Testis (tissue), 3 donors: ENCODE data around the gene FCN2. TPM values are rescaled to one million over a fixed set of nuclear protein-coding genes. Genes with fewer than 3 reads are reported as not detected.

Experiments used
- DNase-seq: peaks from one replicate; pipeline ENCODE4 v3.0.0-alpha.2; 2019
- H3K27ac ChIP-seq, 2 donors: fragments of 200-600 bp; sonication (generic); one replicate each; pipeline ENCODE4 v1.5.1; 2019
- H3K27me3 ChIP-seq: fragments of 200-600 bp; sonication (generic); one replicate; pipeline ENCODE4 v1.5.1; 2019
- H3K36me3 ChIP-seq: fragments of 200-600 bp; sonication (generic); one replicate; pipeline ENCODE4 v1.5.1; 2017; ENCODE audit warnings: low read depth; ENCODE audit errors: missing control alignments
- H3K4me1 ChIP-seq: fragments of 200-600 bp; sonication (generic); one replicate; pipeline ENCODE4 v1.5.1; 2019
- H3K4me3 ChIP-seq, 2 donors: fragments of 200-600 bp; sonication (generic); one replicate each; pipeline ENCODE4 v1.5.1; 2017 to 2019
- H3K9me3 ChIP-seq: fragments of 200-600 bp; sonication (generic); one replicate; pipeline ENCODE4 v1.5.1; 2017
- POLR2A ChIP-seq: fragments of 450-650 bp; IDR thresholded peaks from one replicate; pipeline ENCODE4 v1.6.1; 2017; ENCODE audit warnings: antibody characterized with exemption, mild to moderate bottlenecking, moderate library complexity
- WGBS, 2 donors: methylation state at CpG; one replicate each; pipeline ENCODE4 v1.1.5; 2018; 5-methylcytosine and 5-hydroxymethylcytosine counted together
- intact Hi-C: fragments of 100-400 bp; cut with DNase I; formaldehyde crosslinking; loops from one replicate; pipeline ENCODE4 v1.15.1; 2023; ENCODE audit warnings: low total_unique reads
- polyA plus RNA-seq: library from polyadenylated mRNA; stranded (reverse); fragments of 350-450 nt; fragmentation: Illumina TruSeq; extraction: RNeasy Lipid Tissue Mini Kit (QIAGEN cat#74804); gene quantifications from one replicate; pipeline ENCODE4 v1.2.3, GENCODE V29; 2014; ENCODE audit warnings: low read depth, low replicate concordance; ENCODE audit not compliant: insufficient read depth
- total RNA-seq, 2 donors: library from RNA; depleted of rRNA; stranded (reverse); fragments of >200 nt; gene quantifications; one replicate each; pipeline ENCODE4 v1.2.3, GENCODE V29; 2016
- TF ChIP-seq, protein P1 (sequence below), 3 experiments: fragments of 450-650 bp in 2 of 3; fragments of 200-600 bp in 1 of 3; sonication (generic) in 1 of 3; IDR thresholded peaks; one replicate each; pipeline ENCODE4 v1.5.1; 2016 to 2019; ENCODE audit warnings: antibody characterized with exemption in 3 of 3, mild to moderate bottlenecking in 2 of 3, moderate library complexity in 1 of 3

Gene FCN2
- total and polyA plus RNA-seq, 3 donors from 2014 or later, result 0.43 TPM; not detected in 2

GRCh38 chr9:134870746-134871662 lies 9.6 kb upstream of the FCN2 start:
- peak; percentile 10 for DNase-seq
- Histone ChIP-seq H3K27ac (no peak overlapping the region), H3K36me3 (no peaks in the 10 kb centered on the region), H3K9me3 (no peaks in the 10 kb centered on the region), H3K4me3 (no peak overlapping the region), H3K27me3 (no peaks in the 10 kb centered on the region), H3K4me1 (no peaks in the 10 kb centered on the region)
- intact Hi-C loops, result no loop called here
- WGBS, 2 donors, result 83 to 89% methylated on average over 26 to 30 of the region's 30 CpGs
- TF ChIP-seq POLR2A, result no peak
- TF ChIP-seq, protein P1, sequence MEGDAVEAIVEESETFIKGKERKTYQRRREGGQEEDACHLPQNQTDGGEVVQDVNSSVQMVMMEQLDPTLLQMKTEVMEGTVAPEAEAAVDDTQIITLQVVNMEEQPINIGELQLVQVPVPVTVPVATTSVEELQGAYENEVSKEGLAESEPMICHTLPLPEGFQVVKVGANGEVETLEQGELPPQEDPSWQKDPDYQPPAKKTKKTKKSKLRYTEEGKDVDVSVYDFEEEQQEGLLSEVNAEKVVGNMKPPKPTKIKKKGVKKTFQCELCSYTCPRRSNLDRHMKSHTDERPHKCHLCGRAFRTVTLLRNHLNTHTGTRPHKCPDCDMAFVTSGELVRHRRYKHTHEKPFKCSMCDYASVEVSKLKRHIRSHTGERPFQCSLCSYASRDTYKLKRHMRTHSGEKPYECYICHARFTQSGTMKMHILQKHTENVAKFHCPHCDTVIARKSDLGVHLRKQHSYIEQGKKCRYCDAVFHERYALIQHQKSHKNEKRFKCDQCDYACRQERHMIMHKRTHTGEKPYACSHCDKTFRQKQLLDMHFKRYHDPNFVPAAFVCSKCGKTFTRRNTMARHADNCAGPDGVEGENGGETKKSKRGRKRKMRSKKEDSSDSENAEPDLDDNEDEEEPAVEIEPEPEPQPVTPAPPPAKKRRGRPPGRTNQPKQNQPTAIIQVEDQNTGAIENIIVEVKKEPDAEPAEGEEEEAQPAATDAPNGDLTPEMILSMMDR (IDR thresholded peaks at IDR 0.05), result no peak

- intact Hi-C loops, result no loop called here
- no peaks in the 10 kb centered on the region for H3K9me3 ChIP-seq
- WGBS, 2 donors, result 80 to 84% methylated on average over 16 of the region's 16 CpGs
- no peaks in the 10 kb centered on the region for H3K36me3 ChIP-seq
- peak; percentile 4 for DNase-seq
- TF ChIP-seq POLR2A, result no peak
- TF ChIP-seq, protein P1 (IDR thresholded peaks at IDR 0.05), result no peak
- H3K27ac ChIP-seq, result no peak overlapping the region
- no peaks in the 10 kb centered on the region for H3K4me1 ChIP-seq
- H3K4me3 ChIP-seq, result no peak overlapping the region
- H3K27me3 ChIP-seq, result no peaks in the 10 kb centered on the region
Observed at GRCh38 chr9:134871697-134872340, 8.8 kb upstream of the FCN2 start.

DNA sequence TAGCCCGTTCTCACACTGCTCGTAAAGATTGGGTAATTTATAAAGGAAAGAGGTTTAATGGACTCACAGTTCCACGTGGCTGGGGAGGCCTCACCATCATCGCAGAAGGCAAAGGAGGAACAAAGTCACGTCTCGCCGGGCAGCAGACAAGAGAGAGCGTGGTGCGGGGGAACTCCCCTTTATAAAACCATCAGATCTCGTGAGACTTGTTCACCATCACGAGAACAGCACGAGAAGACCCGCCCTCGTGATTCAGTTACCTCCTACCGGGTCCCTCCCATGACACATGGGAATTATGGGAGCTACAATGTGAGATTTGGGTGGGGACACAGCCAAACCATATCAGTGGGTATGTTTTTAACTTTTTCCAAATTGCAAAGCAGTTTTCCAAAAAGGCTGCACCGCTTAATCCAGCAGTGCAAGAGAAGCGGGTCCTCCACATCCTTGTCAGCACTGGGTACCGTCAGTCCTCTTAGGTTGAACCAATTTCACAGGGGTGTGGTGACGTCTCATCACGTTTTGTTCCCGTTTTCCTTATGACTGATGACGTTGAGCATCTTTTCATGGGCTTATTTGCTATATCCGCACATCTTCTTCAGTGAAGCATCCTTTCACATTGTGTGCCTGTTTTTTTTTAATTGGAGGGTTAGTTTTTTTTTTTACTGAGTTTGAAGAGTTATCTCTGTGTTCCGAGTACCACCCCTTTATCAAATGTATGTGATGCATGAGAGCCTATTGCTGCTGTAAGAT lies 8.0 kb upstream of the FCN2 start:
- H3K4me1 ChIP-seq, result no peaks in the 10 kb centered on the region
- TF ChIP-seq, protein P1 (IDR thresholded peaks at IDR 0.05), result no peak
- no peak for TF ChIP-seq POLR2A
- H3K4me3 ChIP-seq, result no peak overlapping the region
- no peaks in the 10 kb centered on the region for H3K36me3 ChIP-seq
- no peaks in the 10 kb centered on the region for H3K27me3 ChIP-seq
- WGBS, 2 donors, result 82 to 92% methylated on average over 24 of the region's 24 CpGs
- H3K9me3 ChIP-seq, result no peaks in the 10 kb centered on the region
- intact Hi-C loops, result no loop called here
- peak; percentile 13 for DNase-seq
- no peak overlapping the region for H3K27ac ChIP-seq

- H3K4me1 ChIP-seq, result peaks cover 5% of the 10 kb centered on the region
- 83 to 95% methylated on average over 1 of the region's 1 CpG for WGBS, 2 donors
Observed at GRCh38 chr9:134875371-134875770, 5.2 kb upstream of the FCN2 start.

More at GRCh38 chr9:134875371-134875770, 5.2 kb upstream of the FCN2 start:
- Histone ChIP-seq H3K9me3 (no peaks in the 10 kb centered on the region), H3K36me3 (no peaks in the 10 kb centered on the region), H3K4me3 (no peak overlapping the region), H3K27me3 (no peaks in the 10 kb centered on the region), H3K27ac (no peak overlapping the region)
- DNase-seq, result no peak
- intact Hi-C loops, result no loop called here
- TF ChIP-seq, protein P1 (IDR thresholded peaks at IDR 0.05), result no peak
- TF ChIP-seq POLR2A, result no peak
